Body of pancreas (tissue), 4 donors: ENCODE measurements around the gene MC2R.

Source experiments
- POLR2A ChIP-seq, 3 donors: fragments of 450-650 bp; IDR thresholded peaks; one replicate each; pipeline ENCODE4 v1.6.1; 2016; ENCODE audit warnings: antibody characterized with exemption in 3 of 3, mild to moderate bottlenecking in 2 of 3
- TF ChIP-seq, protein P1 (sequence below), 7 experiments: fragments of 450-650 bp in 4 of 7; fragments of 200-600 bp in 3 of 7; sonication (generic) in 3 of 7; IDR thresholded peaks; one replicate each; pipeline ENCODE4 v1.5.1; 2016 to 2019; ENCODE audit warnings: antibody characterized with exemption in 7 of 7

DNA sequence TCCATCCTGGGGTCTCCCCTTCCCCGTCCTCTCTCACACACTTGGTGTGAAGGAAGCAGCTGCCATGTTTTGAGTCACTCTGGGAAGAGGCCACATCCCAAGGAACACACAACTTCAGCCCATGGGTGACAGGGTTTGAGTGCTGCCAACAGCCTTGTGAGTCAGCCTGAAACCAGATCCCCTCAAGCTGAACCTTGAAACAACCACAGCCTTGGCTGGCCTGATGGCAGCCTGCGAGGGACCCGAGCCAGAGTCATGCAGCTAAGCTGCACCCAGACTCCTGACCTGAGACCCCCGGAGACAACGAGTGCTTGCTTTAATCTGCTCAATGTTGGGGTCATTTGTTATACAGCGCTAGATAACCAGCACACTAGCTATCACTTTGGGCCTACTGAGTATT, 19.3 kb upstream of the MC2R start:
- TF ChIP-seq, protein P1, sequence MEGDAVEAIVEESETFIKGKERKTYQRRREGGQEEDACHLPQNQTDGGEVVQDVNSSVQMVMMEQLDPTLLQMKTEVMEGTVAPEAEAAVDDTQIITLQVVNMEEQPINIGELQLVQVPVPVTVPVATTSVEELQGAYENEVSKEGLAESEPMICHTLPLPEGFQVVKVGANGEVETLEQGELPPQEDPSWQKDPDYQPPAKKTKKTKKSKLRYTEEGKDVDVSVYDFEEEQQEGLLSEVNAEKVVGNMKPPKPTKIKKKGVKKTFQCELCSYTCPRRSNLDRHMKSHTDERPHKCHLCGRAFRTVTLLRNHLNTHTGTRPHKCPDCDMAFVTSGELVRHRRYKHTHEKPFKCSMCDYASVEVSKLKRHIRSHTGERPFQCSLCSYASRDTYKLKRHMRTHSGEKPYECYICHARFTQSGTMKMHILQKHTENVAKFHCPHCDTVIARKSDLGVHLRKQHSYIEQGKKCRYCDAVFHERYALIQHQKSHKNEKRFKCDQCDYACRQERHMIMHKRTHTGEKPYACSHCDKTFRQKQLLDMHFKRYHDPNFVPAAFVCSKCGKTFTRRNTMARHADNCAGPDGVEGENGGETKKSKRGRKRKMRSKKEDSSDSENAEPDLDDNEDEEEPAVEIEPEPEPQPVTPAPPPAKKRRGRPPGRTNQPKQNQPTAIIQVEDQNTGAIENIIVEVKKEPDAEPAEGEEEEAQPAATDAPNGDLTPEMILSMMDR (IDR thresholded peaks at IDR 0.05): no peak
- no peak for TF ChIP-seq POLR2A (IDR thresholded peaks at IDR 0.05)
